Measurements from ENCODE around the gene TEX30.

TEX30 gene

GRCh38 chr13:102779436-102780159 lies 6.0 kb upstream of the TEX30 start:
- DNase-seq, result peak; percentile 48

DNA sequence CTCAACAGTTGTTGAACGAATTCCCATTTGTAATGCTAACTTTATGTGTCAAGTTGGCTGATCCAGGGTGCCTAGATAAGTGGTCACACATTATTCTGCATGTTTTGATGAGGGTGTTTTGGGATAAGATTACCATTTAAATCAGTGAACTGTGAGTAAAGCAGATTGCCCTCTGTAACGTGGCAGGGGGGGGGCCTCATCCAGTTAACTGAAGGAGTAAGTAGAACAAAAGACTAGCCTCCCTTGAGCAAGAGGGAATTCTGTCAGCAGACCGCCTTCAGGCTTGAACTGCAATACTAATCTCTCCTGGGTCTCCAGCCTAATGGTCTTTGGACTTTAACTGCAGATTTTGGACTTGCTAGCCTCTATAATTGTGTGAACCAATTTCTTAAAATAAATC lies 4.2 kb upstream of the TEX30 start:
- no peak for DNase-seq

GRCh38 chr13:102776271-102776670 lies 2.7 kb upstream of the TEX30 start:
- DNase-seq, result no peak

GRCh38 chr13:102774591-102775520 lies 1.3 kb upstream of the TEX30 start:
- DNase-seq, result no peak

GRCh38 chr13:102774214-102774568 lies 605 bp upstream of the TEX30 start:
- no peak for DNase-seq

DNA sequence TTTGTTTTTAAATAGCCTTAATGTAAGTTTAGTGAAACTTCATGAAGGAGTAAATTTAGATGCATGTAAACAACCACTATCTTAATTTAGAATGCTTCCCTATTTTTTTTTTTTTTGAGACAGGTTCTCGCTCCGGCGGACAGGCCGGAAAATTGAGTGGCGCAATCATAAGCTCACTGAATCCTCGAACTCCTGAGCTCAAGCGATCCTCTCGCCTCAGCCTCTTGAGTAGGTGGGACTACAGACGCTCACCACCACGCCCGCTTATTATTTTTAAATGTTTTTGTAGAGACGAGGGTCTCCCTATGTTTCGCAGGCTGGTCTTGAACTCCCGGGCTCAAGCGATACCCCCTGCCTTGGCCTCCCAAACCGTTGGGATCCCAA lies 1.6 kb downstream of the TEX30 start:
- DNase-seq, result no peak

- no peak for DNase-seq
Observed at GRCh38 chr13:102771298-102772041, 2.1 kb downstream of the TEX30 start.

- DNase-seq, result no peak
Observed at GRCh38 chr13:102770435-102770834, 3.2 kb downstream of the TEX30 start.

GRCh38 chr13:102769679-102770078 lies 3.9 kb downstream of the TEX30 start:
- no peak for DNase-seq

DNA sequence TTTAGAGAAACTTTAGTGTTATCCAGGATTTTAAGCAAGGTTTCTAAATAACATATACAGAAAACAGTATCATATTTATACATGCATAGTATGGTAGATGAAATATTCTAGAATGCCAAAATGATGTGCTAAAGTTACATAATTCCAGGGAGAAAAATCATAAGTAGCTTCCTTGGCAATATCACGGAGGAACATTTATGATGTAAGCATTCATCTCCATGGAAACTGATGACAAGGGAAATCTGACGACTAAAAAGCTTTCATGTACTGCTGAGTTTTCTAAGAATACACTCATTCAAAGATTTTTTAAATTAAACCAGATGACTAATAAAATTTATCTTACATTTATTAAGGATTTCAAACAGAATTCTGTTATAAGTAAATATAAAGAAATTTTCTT lies 4.7 kb downstream of the TEX30 start:
- no peak for DNase-seq

DNA sequence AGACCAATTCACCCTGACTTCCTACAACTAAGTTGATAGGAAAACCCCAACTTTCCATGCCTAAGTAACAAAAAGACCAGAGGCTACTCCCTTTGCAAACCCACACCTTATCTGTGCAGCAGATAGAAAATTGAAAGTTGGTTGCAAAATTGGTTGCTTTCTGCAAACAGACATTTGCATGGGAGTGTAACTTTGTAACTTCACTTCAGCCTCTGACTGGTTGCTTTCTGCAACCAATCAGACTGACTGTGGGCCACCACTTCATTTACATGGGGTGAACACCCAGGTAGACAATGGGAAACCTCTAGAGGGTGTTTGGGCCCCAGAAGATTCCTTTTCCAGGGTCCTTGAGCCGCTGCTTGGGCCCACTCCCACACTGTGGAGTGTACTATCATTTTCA lies 9.8 kb downstream of the TEX30 start:
- no peak for DNase-seq

- no peak for DNase-seq
Observed at GRCh38 chr13:102761071-102761470, 12.5 kb downstream of the TEX30 start.

- no peak for DNase-seq
Observed at GRCh38 chr13:102758842-102759241, 14.7 kb downstream of the TEX30 start.

DNA sequence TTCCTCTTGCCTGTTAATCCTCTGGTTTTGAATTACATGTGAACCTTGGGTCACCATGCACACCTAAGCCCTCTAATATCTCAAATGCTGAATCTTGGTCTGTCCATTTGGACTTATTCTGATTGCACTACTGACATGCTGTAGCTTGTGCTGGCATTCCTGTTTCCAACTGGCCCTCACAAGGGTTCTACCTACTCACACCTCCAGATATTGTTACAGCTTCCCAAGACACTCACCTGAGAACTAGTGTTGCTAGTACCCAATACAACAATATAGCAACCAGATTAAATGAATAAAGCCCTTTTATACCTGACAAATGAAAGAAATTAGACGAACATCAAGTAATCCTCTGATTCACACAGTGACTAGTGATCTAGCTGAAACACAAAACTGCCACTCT lies 16.6 kb downstream of the TEX30 start:
- no peak for DNase-seq

DNA sequence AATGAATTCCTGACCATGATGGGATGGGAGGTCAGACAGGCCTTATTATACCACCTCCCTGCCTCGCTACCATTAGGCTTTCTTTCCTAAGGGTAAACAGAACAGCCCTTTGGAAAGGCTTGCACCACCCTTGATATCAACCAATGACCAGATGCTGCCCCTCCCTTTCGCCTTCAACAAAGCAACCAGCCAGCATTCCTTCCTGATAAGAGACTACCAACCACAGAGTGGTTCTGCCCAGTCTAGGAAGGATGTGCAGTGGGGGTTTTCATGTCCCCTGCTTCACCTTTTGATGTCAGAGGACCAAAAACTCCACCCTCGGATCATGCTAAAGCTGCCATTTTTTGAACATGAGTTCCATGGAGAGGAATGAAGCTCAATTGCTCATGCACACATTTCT lies 21.7 kb downstream of the TEX30 start:
- DNase-seq, result no peak

DNA sequence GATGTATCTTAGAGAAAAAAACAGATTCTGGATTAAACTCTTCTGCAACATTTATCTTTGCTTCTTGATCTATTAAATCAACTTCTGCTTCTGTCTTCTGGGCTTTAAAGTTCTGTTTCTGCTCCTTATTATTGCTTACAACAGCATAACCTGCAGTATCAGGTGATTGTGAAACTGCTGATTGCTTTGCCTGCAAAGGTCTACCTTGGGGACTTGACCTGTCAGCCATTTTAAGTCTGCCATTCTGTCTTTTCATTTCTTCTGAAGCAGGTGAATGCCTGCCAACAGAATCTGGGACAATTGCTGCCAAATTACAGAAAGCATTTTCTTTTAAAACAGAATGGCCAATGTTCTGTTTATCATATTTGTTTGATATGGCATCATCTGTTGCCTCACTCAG lies 31.1 kb downstream of the TEX30 start:
- no peak for DNase-seq

- no peak for DNase-seq
Observed at GRCh38 chr13:102742101-102742500, 31.5 kb downstream of the TEX30 start.

DNA sequence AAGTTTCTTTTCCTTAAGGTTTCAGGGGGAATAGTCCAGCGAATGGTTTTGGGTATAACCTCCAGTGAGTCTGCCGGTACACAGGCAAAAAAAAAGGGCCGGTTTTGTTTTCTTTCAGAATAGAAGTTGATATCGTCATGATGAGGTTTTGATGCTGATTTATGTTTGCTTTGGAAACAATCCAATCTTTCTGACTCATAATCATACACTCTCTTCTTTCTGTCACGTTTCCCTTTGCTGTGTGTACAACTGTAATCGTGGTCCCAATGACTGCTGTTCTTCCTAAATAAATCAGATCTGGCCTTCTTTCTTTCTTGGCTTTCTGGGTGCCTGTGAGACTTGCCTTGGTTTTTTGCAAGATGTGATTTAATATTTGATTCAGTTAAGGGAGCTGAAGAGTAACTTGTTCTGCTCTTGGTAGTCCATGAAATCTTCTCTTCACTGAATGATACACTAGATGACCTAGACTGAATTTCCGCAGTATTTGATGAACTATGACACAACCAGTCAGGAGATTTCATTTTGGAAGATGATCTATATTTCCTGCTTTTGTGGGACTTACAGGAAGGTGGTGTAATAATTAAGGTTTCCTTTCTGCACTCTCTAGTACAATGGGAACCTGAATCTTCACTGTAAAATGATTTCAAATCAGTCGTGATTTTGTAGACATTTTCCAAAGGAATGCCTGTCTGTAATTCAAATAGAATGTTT lies 43.9 kb downstream of the TEX30 start:
- DNase-seq, result no peak

DNA sequence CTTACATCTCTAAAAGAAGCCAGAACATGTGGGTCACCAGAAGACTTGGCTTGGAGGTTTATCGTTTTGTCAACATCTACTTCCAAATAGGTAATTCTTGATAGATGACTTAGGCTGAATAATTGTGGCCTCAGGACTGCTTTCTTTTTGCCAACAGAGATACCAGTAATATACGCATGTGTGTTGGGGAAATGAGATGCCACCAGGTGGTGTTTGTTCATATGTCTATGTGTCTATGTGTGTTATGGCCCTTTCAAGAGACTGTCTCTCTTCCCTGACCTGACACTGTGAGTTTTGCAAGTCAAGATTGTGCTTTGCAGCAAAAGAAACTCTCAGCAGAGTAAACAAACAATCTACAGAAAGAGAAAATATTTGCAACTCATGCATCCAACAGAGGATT lies 47.2 kb downstream of the TEX30 start:
- no peak for DNase-seq

DNA sequence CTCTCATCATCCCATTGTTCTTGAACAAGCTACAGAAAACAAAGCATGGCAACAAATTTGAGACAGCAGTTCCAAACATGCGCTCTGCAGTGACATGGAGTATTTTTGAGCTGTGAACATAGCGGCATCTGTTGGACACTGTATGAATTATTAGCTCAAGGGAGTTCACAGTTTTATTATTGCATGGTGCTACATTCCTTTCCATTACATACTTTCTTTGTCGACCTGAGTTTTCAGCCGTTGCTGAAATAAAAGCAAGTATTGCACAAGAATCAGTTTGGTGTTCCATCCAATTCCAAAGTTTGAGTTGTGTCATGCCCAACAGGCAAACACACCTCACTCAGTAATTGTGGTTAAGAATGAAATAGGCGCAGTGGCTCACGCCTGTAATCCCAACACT lies 48.7 kb downstream of the TEX30 start:
- DNase-seq, result no peak

GRCh38 chr13:102721800-102722231 lies 51.8 kb downstream of the TEX30 start:
- no peak for DNase-seq

- no peak for DNase-seq
Observed at GRCh38 chr13:102718746-102719145, 54.8 kb downstream of the TEX30 start.

Data from stimulated activated CD4-positive, alpha-beta T cell treated with anti-CD3 and anti-CD28 coated beads, Interleukin-15, amount 100 ng/mL, for 24 hours (primary cell).